ENCODE results near the gene GRPEL1. TPM values are rescaled to one million over a fixed set of nuclear protein-coding genes. Genes with fewer than 3 reads are reported as not detected.

Gene GRPEL1
- total and polyA plus RNA-seq, 9 of the 15 experiments (the other 6 are each of a cell fraction or from before 2014, with no cell fraction given), result 43.4 to 192 (median 86.6) TPM

DNA sequence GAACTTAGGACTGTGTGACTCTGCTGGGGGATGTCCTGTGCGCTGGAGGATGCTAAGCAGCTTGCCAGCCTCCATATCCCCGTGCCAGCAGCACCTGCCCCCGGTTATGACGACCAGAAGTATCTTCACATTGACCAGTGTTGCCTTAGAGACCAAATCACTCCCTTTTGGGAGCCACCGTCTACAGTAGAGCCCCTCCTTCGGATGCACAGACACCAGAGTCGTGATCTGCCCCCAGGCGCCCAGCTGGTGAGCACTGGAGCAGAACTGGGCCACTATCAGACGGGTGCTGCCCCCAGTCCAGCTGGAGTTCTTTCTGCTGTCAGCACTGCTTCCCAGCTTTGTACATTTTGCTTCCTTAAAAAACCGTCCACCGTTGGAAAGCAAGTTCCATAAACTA lies 54.7 kb downstream of the GRPEL1 start:
- H2AFZ ChIP-seq (ENCODE audit: low read depth, low read length), result no peak overlapping the region
- H3K27ac ChIP-seq (ENCODE audit: extremely low read depth, low read depth, low read length), result no peak overlapping the region
- H3K79me2 ChIP-seq (ENCODE audit: control insufficient read depth, insufficient read depth, low read length), result no peaks in the 10 kb centered on the region
- ATAC-seq, result no peak
- H3K27me3 ChIP-seq (ENCODE audit: control insufficient read depth in 2 of 2, insufficient read depth in 2 of 2, low read length in 2 of 2), result no peaks in the 10 kb centered on the region
- BruUV-seq (replicated peaks), result no TSS peak
- H4K20me1 ChIP-seq (replicated peaks; ENCODE audit: control insufficient read depth, insufficient read depth, low read length), result 0 out of 2 replicates have a peak, but pooled peaks cover 3% of the 10 kb centered on the region
- H3K4me3 ChIP-seq, result no peak overlapping the region
- in situ Hi-C loops (cut with MboI) (no loop called here), intact Hi-C loops (cut with micrococcal nuclease) (no loop called here)
- TF ChIP-seq MEF2D (tag; conservative IDR thresholded peaks at IDR 0.05; ENCODE audit: low read depth) (no peak), ZZZ3 (IDR thresholded peaks at IDR 0.05) (no peak)
- no peak for FAIRE-seq
- peaks cover 95% of the 10 kb centered on the region for H3K36me3 ChIP-seq (ENCODE audit: control insufficient read depth, insufficient read depth, low read length)
- WGBS (ENCODE audit: insufficient coverage, low coverage, missing lambda C conversion rate), result 95% methylated on average over 11 of the region's 11 CpGs
- H3K4me1 ChIP-seq (replicated peaks in 1 of 2; ENCODE audit: control insufficient read depth in 2 of 2, insufficient read depth in 2 of 2, low read length in 2 of 2), result peaks cover 9 to 16% of the 10 kb centered on the region in 2 experiments; a peak in 4 of 5 replicates
- H3K9me1 ChIP-seq (ENCODE audit: control insufficient read depth, insufficient read depth, low read length), result peaks cover 11% of the 10 kb centered on the region
- H3K9ac ChIP-seq (ENCODE audit: insufficient read depth in 1 of 2, low read depth in 2 of 2, low read length in 2 of 2), result no peak overlapping the region
- H3K4me2 ChIP-seq (ENCODE audit: insufficient read depth, low read length), result no peak overlapping the region
- DNase-seq (ENCODE audit: extremely low read depth in 1 of 4, low spot score in 3 of 4), result no peak
- H3K9me3 ChIP-seq (replicated peaks; ENCODE audit: control insufficient read depth, insufficient read depth, low read depth, low read length), result no peaks in the 10 kb centered on the region
- ChIA-PET POLR2A (interaction anchor here (0.6 kb wide), 1 partner anchor 52 kb away, joined by 3 read pairs; no protein-coding TSS in a partner anchor), CTCF (ENCODE audit: low intra/inter-chr PET ratio) (no interaction called here)

- Histone ChIP-seq H3K9me3 (replicated peaks; ENCODE audit: control insufficient read depth, insufficient read depth, low read depth, low read length) (no peaks in the 10 kb centered on the region), H2AFZ (ENCODE audit: low read depth, low read length) (no peak overlapping the region), H3K79me2 (ENCODE audit: control insufficient read depth, insufficient read depth, low read length) (no peaks in the 10 kb centered on the region), H3K4me1 (replicated peaks in 1 of 2; ENCODE audit: control insufficient read depth in 2 of 2, insufficient read depth in 2 of 2, low read length in 2 of 2) (peaks cover 0 to 4% of the 10 kb centered on the region in 2 experiments; a peak in 2 of 5 replicates), H3K27me3 (ENCODE audit: control insufficient read depth in 2 of 2, insufficient read depth in 2 of 2, low read length in 2 of 2) (no peaks in the 10 kb centered on the region), H3K27ac (ENCODE audit: extremely low read depth, low read depth, low read length) (no peak overlapping the region), H4K20me1 (replicated peaks; ENCODE audit: control insufficient read depth, insufficient read depth, low read length) (0 out of 2 replicates have a peak, but pooled peaks cover 6% of the 10 kb centered on the region), H3K9ac (ENCODE audit: insufficient read depth in 1 of 2, low read depth in 2 of 2, low read length in 2 of 2) (no peak overlapping the region), H3K4me3 (no peak overlapping the region), H3K36me3 (ENCODE audit: control insufficient read depth, insufficient read depth, low read length) (peaks cover 90% of the 10 kb centered on the region), H3K9me1 (ENCODE audit: control insufficient read depth, insufficient read depth, low read length) (peaks cover under 1% of the 10 kb centered on the region), H3K4me2 (ENCODE audit: insufficient read depth, low read length) (no peak overlapping the region)
- in situ Hi-C loops (cut with MboI) (no loop called here), intact Hi-C loops (cut with micrococcal nuclease) (no loop called here)
- 93% methylated on average over 5 of the region's 5 CpGs for WGBS (ENCODE audit: insufficient coverage, low coverage, missing lambda C conversion rate)
- ChIA-PET CTCF (ENCODE audit: low intra/inter-chr PET ratio) (no interaction called here), POLR2A (interaction anchor here (1.1 kb wide), 1 partner anchor 13 kb away, joined by 3 read pairs; no protein-coding TSS in a partner anchor)
- no peak for ATAC-seq
- no peak for FAIRE-seq
- no peak for DNase-seq (ENCODE audit: extremely low read depth in 1 of 4, low spot score in 3 of 4)
- BruUV-seq (replicated peaks), result no TSS peak
- TF ChIP-seq, protein P1, sequence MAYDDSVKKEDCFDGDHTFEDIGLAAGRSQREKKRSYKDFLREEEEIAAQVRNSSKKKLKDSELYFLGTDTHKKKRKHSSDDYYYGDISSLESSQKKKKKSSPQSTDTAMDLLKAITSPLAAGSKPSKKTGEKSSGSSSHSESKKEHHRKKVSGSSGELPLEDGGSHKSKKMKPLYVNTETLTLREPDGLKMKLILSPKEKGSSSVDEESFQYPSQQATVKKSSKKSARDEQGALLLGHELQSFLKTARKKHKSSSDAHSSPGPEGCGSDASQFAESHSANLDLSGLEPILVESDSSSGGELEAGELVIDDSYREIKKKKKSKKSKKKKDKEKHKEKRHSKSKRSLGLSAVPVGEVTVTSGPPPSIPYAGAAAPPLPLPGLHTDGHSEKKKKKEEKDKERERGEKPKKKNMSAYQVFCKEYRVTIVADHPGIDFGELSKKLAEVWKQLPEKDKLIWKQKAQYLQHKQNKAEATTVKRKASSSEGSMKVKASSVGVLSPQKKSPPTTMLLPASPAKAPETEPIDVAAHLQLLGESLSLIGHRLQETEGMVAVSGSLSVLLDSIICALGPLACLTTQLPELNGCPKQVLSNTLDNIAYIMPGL (CRISPR knock-in tag; IDR thresholded peaks at IDR 0.05), result no peak
- TF ChIP-seq ZNF764 (CRISPR knock-in tag; IDR thresholded peaks at IDR 0.05; ENCODE audit: low read depth), result no peak
- no peak for TF ChIP-seq TAF9B (IDR thresholded peaks at IDR 0.05; ENCODE audit: partially characterized antibody)
- no peak for TF ChIP-seq ZNF583 (CRISPR knock-in tag; IDR thresholded peaks at IDR 0.05)
These were observed 58.3 kb downstream of the GRPEL1 start for GRCh38 chr4:7009564-7009963.

Measured in K562 (cell line).